Epithelial cell of prostate (primary cell): ENCODE data around the gene PTHLH.

Source experiments
- DNase-seq: peaks from one replicate; pipeline ENCODE4 v3.0.0-alpha.2; 2011; ENCODE audit warnings: low read depth, low spot score
- H3K27ac ChIP-seq: fragments of 450-650 bp; 2 replicates; pipeline ENCODE4 v1.5.1; 2017; ENCODE audit warnings: mild to moderate bottlenecking

Gene PTHLH

DNA sequence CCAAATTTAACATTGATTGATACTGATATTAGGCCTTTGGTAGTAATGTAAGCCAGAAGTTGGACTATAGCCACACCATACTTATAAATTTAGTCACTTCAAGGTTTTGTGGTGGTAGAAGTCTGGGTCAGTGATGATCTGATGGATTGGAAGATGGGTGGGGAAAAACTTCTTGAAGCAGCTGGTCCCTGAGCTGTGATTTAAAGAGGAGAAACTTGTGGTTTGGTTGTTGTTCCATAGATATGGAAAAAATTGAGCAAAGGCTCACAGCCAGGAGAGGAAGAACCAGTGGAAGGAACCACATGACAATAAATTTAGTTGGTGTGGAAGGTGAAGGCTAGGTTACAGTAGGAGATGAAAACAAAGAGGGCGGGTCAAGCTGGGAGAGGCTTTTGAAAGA is 26.1 kb downstream of the PTHLH start:
- no peak for DNase-seq
- no peak overlapping the region for H3K27ac ChIP-seq

DNA sequence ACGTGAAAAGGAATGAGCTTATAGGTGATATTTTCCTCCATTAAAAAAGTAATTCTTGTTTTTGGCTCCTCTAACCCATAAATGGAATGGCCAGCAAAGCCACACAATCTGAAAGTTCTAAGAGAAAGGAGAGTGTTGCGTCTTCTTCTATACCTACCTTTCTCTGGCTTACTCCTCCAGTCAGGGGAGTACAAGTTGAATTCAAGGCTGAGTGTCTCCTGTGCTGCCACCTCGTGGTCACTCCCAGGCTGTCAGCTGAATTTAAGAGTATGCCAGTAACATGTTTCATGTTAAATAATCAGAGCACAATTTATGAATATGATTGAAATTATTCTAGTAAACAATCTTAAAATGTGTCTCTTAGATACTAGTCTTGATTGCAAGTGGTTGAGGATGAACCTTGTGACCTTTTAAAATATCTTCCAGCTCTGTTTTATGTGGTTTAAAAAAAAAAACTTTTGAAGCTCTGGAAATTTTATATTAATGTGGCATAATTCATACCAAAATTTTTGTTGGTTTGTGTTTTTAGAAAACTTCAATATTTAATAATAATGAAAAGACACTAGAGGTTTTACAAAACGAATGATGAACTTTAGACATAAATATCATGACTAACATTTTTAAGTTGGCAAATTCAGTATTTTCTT is 31.7 kb downstream of the PTHLH start:
- no peak for DNase-seq
- no peak overlapping the region for H3K27ac ChIP-seq

- H3K27ac ChIP-seq: no peak overlapping the region
These were observed 32.3 kb downstream of the PTHLH start for GRCh38 chr12:27940245-27940644.

GRCh38 chr12:27937768-27938167 is 34.8 kb downstream of the PTHLH start:
- no peak overlapping the region for H3K27ac ChIP-seq
- DNase-seq: no peak

More at GRCh38 chr12:27940245-27940644, 32.3 kb downstream of the PTHLH start:
- DNase-seq: no peak

DNA sequence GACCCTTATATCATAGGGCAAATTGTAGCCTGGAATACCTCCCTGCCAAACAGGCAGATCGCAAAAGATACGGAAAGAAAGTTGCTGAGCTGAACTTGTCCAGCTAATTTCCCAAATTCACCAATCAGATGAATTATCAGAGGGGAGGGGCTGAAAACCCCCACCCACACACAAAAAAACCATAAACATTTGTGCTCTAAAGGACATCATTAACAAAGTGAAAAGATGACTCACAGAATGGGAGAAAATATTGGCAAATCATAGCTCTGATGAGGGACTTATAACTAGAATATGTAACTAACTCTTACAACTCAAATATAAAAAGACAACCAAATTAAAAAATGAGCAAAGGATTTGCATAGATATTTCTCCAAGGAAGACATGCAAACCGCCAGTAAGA is 36.3 kb downstream of the PTHLH start:
- DNase-seq: no peak
- H3K27ac ChIP-seq: no peak overlapping the region

- no peak for DNase-seq
- no peak overlapping the region for H3K27ac ChIP-seq
These were observed 38.3 kb downstream of the PTHLH start for GRCh38 chr12:27934276-27934675.

GRCh38 chr12:27931390-27931789 is 41.1 kb downstream of the PTHLH start:
- H3K27ac ChIP-seq: no peak overlapping the region
- DNase-seq: no peak

GRCh38 chr12:27927347-27927746 is 45.2 kb downstream of the PTHLH start:
- no peak for DNase-seq
- H3K27ac ChIP-seq: no peak overlapping the region

- no peak for DNase-seq
- H3K27ac ChIP-seq: no peak overlapping the region
These were observed 48.0 kb downstream of the PTHLH start for GRCh38 chr12:27924350-27925135.

DNA sequence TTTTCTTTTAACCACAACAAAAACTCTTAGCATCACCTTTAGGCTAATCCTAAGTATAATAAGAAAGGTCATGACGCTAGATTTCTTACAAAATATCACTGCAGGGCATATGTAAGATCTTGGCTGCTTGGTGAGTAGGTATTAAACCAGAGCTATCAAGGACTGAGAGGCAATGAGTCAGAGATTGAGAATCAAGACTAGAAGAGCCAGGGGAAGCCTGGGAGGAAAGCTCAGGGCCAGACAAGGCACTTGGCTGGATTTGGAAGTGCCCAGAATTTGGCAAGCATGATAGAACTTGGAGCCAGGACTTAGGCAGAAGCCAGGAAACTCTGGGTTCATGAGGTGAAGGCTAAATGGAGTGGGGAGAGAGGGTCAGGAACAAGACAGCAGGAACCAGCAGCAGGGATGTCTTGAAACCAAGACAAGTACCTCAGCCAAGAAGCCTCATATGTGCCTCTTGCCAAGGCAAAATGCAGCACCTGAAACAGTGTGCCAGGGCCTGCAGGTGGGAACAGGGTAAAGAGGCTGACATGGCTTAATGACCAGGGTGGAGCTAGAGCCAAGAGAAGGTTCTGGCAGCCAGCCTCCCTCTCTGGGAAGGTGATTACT is 49.9 kb downstream of the PTHLH start:
- H3K27ac ChIP-seq: no peak overlapping the region
- peak; percentile 52 for DNase-seq

GRCh38 chr12:27919671-27920235 is 52.8 kb downstream of the PTHLH start:
- no peak overlapping the region for H3K27ac ChIP-seq
- DNase-seq: no peak

GRCh38 chr12:27915536-27915935 is 57.0 kb downstream of the PTHLH start:
- no peak overlapping the region for H3K27ac ChIP-seq
- no peak for DNase-seq

GRCh38 chr12:27915021-27915420 is 57.5 kb downstream of the PTHLH start:
- no peak for DNase-seq

DNA sequence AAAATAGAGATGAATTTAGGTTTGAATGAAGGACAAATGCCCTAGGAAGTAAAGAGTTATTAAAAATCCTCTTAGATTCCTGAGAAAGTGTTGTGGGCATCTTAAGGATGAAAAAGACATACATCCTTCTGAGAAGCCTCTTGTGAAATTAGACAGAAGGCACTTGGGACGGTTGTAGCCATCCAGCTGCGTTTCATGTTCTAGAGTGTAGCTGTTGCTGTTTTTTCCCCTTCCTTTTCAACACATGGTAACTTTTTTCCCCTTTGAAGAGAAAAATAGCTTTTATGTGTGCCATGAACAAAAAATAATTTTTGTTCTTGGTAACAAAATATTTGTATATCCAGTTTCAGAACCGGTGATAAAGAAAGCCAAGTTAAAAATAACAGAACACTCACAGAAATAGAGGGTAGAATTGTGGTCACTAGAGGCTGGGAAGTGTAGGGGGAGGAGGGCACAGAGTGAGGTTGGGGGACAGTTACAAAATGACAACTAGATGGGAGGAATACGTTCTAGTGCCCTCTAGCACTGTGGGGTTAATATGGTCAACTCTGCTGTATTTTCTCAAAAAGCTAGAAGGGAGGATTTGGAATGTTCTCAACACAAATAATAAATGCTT is 58.4 kb downstream of the PTHLH start:
- no peak for DNase-seq
- H3K27ac ChIP-seq: no peak overlapping the region

More at GRCh38 chr12:27915021-27915420, 57.5 kb downstream of the PTHLH start:
- H3K27ac ChIP-seq: no peak overlapping the region

- DNase-seq: no peak
- H3K27ac ChIP-seq: no peak overlapping the region
These were observed 61.1 kb downstream of the PTHLH start for GRCh38 chr12:27911397-27911796.
